IgD-negative memory B cell (primary cell): ENCODE measurements around the gene LENG8. TPM values are rescaled to one million over a fixed set of nuclear protein-coding genes. Genes with fewer than 3 reads are reported as not detected.

ENCODE experiments used
- H3K27ac Mint-ChIP-seq, 3 donors: one replicate each; pipeline ENCODE4 v1.8.0; 2020 to 2022; ENCODE audit warnings: mild to moderate bottlenecking in 3 of 3, mixed read lengths in 3 of 3, moderate library complexity in 1 of 3
- H3K27me3 Mint-ChIP-seq: one replicate; pipeline ENCODE4 v1.8.0; 2021; ENCODE audit warnings: mixed read lengths
- H3K36me3 Mint-ChIP-seq: one replicate; pipeline ENCODE4 v1.8.0; 2020; ENCODE audit warnings: mild to moderate bottlenecking, mixed read lengths
- H3K4me1 Mint-ChIP-seq, 3 donors: one replicate each; pipeline ENCODE4 v1.8.0; 2020 to 2022; ENCODE audit warnings: mixed read lengths in 3 of 3, mild to moderate bottlenecking in 1 of 3
- H3K4me3 Mint-ChIP-seq, 4 donors: one replicate each; pipeline ENCODE4 v1.8.0; 2020 to 2022; ENCODE audit warnings: mild to moderate bottlenecking in 4 of 4, mixed read lengths in 4 of 4, moderate library complexity in 3 of 4
- H3K9me3 Mint-ChIP-seq, 3 donors: one replicate each; pipeline ENCODE4 v1.8.0; 2020 to 2021; ENCODE audit warnings: mixed read lengths in 3 of 3, mild to moderate bottlenecking in 1 of 3
- polyA plus RNA-seq: library from polyadenylated mRNA; unstranded; fragments of 300-500 nt; fragmentation: Illumina TruSeq; gene quantifications from one replicate; pipeline ENCODE4 v1.2.3, GENCODE V29; 2021

Gene LENG8
- polyA plus RNA-seq, 1 donor from 2014 or later = 11.4 TPM

- H3K4me1 Mint-ChIP-seq = peaks cover 0 to 13% (median 13%) of the 10 kb centered on the region in 3 donors
- H3K4me3 Mint-ChIP-seq = no peak overlapping the region
- H3K36me3 Mint-ChIP-seq = peaks cover 1% of the 10 kb centered on the region
- H3K27ac Mint-ChIP-seq = no peak overlapping the region
- peaks cover 32% of the 10 kb centered on the region for H3K27me3 Mint-ChIP-seq
- H3K9me3 Mint-ChIP-seq = peaks cover 0 to 2% (median under 1%) of the 10 kb centered on the region in 3 donors
Observed at GRCh38 chr19:54418930-54419800, 29.8 kb upstream of the LENG8 start.

- H3K27ac Mint-ChIP-seq = no peak overlapping the region
- H3K9me3 Mint-ChIP-seq = no peaks in the 10 kb centered on the region
- H3K27me3 Mint-ChIP-seq = peaks cover 34% of the 10 kb centered on the region
- peaks cover 0 to 13% (median 13%) of the 10 kb centered on the region in 3 donors for H3K4me1 Mint-ChIP-seq
- peaks cover 1% of the 10 kb centered on the region for H3K36me3 Mint-ChIP-seq
- H3K4me3 Mint-ChIP-seq = no peak overlapping the region
Observed at GRCh38 chr19:54420068-54420382, 29.0 kb upstream of the LENG8 start.

GRCh38 chr19:54420383-54421168 is 28.4 kb upstream of the LENG8 start:
- H3K36me3 Mint-ChIP-seq = peaks cover 1% of the 10 kb centered on the region
- no peak overlapping the region for H3K4me3 Mint-ChIP-seq
- peaks cover 34% of the 10 kb centered on the region for H3K27me3 Mint-ChIP-seq
- H3K9me3 Mint-ChIP-seq = no peaks in the 10 kb centered on the region
- H3K4me1 Mint-ChIP-seq = peaks cover 0 to 13% (median 13%) of the 10 kb centered on the region in 3 donors
- no peak overlapping the region for H3K27ac Mint-ChIP-seq

GRCh38 chr19:54421169-54421516 is 27.9 kb upstream of the LENG8 start:
- Mint-ChIP-seq H3K4me1 (peaks cover 0 to 13% (median 13%) of the 10 kb centered on the region in 3 donors), H3K4me3 (no peak overlapping the region), H3K27ac (no peak overlapping the region), H3K9me3 (no peaks in the 10 kb centered on the region), H3K36me3 (peaks cover 1% of the 10 kb centered on the region), H3K27me3 (peaks cover 36% of the 10 kb centered on the region)

- Mint-ChIP-seq H3K9me3 (no peaks in the 10 kb centered on the region), H3K27ac (no peak overlapping the region), H3K4me3 (no peak overlapping the region), H3K36me3 (peaks cover 1% of the 10 kb centered on the region), H3K27me3 (peaks cover 37% of the 10 kb centered on the region), H3K4me1 (peaks cover 0 to 13% (median 13%) of the 10 kb centered on the region in 3 donors)
Observed at GRCh38 chr19:54421521-54421920, 27.5 kb upstream of the LENG8 start.

- Mint-ChIP-seq H3K27me3 (peaks cover 35% of the 10 kb centered on the region), H3K36me3 (peaks cover 1% of the 10 kb centered on the region), H3K27ac (no peak overlapping the region), H3K4me3 (no peak overlapping the region), H3K4me1 (peaks cover 0 to 11% (median 11%) of the 10 kb centered on the region in 3 donors), H3K9me3 (no peaks in the 10 kb centered on the region)
Observed at GRCh38 chr19:54422136-54422535, 26.9 kb upstream of the LENG8 start.

- H3K4me1 Mint-ChIP-seq = peaks cover 0 to 5% (median 0%) of the 10 kb centered on the region in 3 donors
- H3K27ac Mint-ChIP-seq = peak overlapping the region in 2 of 3 donors; percentile 13 to 39
- H3K4me3 Mint-ChIP-seq = no peak overlapping the region
- no peaks in the 10 kb centered on the region for H3K9me3 Mint-ChIP-seq
- H3K27me3 Mint-ChIP-seq = peaks cover 39% of the 10 kb centered on the region
- H3K36me3 Mint-ChIP-seq = peaks cover 1% of the 10 kb centered on the region
Observed at GRCh38 chr19:54424201-54424600, 24.8 kb upstream of the LENG8 start.

- Mint-ChIP-seq H3K4me1 (peaks cover 0 to 7% (median 0%) of the 10 kb centered on the region in 3 donors), H3K27ac (peak overlapping the region in 1 of 3 donors; percentile 39), H3K4me3 (peak overlapping the region in 1 of 4 donors; percentile 81), H3K36me3 (peaks cover 1% of the 10 kb centered on the region), H3K27me3 (peaks cover 36% of the 10 kb centered on the region), H3K9me3 (no peaks in the 10 kb centered on the region)
Observed at GRCh38 chr19:54424660-54425381, 24.2 kb upstream of the LENG8 start.

- H3K27me3 Mint-ChIP-seq = peaks cover 37% of the 10 kb centered on the region
- peaks cover 1% of the 10 kb centered on the region for H3K36me3 Mint-ChIP-seq
- no peak overlapping the region for H3K27ac Mint-ChIP-seq
- no peaks in the 10 kb centered on the region for H3K9me3 Mint-ChIP-seq
- peaks cover 0 to 7% (median 0%) of the 10 kb centered on the region in 3 donors for H3K4me1 Mint-ChIP-seq
- H3K4me3 Mint-ChIP-seq = no peak overlapping the region
Observed at GRCh38 chr19:54425382-54425723, 23.6 kb upstream of the LENG8 start.

GRCh38 chr19:54426291-54426931 is 22.6 kb upstream of the LENG8 start:
- Mint-ChIP-seq H3K4me1 (peaks cover 0 to 10% (median 5%) of the 10 kb centered on the region in 3 donors), H3K9me3 (no peaks in the 10 kb centered on the region), H3K27me3 (peaks cover 37% of the 10 kb centered on the region), H3K27ac (no peak overlapping the region), H3K36me3 (peaks cover 1% of the 10 kb centered on the region), H3K4me3 (no peak overlapping the region)

GRCh38 chr19:54427586-54427985 is 21.4 kb upstream of the LENG8 start:
- Mint-ChIP-seq H3K36me3 (peaks cover 1% of the 10 kb centered on the region), H3K4me1 (peaks cover 0 to 10% (median 5%) of the 10 kb centered on the region in 3 donors), H3K4me3 (no peak overlapping the region), H3K27ac (no peak overlapping the region), H3K27me3 (peaks cover 37% of the 10 kb centered on the region), H3K9me3 (no peaks in the 10 kb centered on the region)

- peaks cover 0 to 8% (median 5%) of the 10 kb centered on the region in 3 donors for H3K4me1 Mint-ChIP-seq
- no peaks in the 10 kb centered on the region for H3K36me3 Mint-ChIP-seq
- H3K9me3 Mint-ChIP-seq = no peaks in the 10 kb centered on the region
- H3K4me3 Mint-ChIP-seq = no peak overlapping the region
- no peak overlapping the region for H3K27ac Mint-ChIP-seq
- H3K27me3 Mint-ChIP-seq = peaks cover 34% of the 10 kb centered on the region
Observed at GRCh38 chr19:54428323-54429175, 20.4 kb upstream of the LENG8 start.

GRCh38 chr19:54429176-54429495 is 19.9 kb upstream of the LENG8 start:
- Mint-ChIP-seq H3K4me3 (peak overlapping the region in 1 of 4 donors; percentile 47), H3K9me3 (no peaks in the 10 kb centered on the region), H3K36me3 (no peaks in the 10 kb centered on the region), H3K27ac (no peak overlapping the region), H3K27me3 (peaks cover 30% of the 10 kb centered on the region), H3K4me1 (peaks cover 3 to 6% (median 5%) of the 10 kb centered on the region in 3 donors)
